ENCODE data around the gene BTNL9.
"Not testable (repeated sequence)": the region's sequence is repeated elsewhere in the genome, so short reads cannot be mapped to it uniquely, and the experiment has no call there.

Gene BTNL9

DNA sequence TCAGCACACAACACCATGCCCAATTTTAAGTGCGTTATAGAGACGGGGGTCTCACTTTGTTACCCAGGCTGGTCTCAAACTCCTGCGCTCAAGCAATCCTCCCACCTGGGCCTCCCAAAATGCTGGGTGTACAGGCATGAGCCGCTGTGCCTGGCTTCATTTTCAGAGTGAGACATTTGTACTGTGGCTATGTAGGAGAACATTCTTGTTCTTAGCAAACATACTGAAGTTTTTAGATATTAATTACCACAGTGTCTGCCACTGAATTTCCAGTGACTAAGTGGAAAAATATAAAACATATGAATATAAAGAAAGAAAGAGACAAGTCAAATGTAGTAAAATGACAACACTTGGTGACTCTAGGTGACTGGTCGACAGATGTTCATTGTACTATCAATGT is 20.9 kb downstream of the BTNL9 start:
- no peak for DNase-seq (ENCODE audit: low spot score)

DNA sequence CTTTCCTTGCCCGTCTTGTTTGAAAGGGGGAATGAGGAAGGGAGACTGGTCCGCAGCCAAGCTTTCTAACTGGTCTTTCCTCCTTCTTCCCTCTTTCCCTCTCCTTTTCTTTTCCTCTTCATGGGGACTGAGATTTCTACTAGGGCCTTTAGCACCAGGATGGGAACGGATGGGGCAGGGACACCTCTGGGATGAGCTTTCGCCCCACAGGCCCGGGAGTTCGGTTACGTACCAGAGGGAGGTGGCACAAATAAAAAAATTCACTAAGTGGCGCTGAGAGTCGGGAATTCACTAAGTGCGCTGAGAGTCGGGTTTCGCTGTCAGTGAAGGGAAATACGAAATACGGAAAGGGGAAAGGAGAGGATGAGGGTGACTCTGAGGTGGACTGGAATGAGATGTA is 21.6 kb downstream of the BTNL9 start:
- DNase-seq (ENCODE audit: low spot score): no peak

DNA sequence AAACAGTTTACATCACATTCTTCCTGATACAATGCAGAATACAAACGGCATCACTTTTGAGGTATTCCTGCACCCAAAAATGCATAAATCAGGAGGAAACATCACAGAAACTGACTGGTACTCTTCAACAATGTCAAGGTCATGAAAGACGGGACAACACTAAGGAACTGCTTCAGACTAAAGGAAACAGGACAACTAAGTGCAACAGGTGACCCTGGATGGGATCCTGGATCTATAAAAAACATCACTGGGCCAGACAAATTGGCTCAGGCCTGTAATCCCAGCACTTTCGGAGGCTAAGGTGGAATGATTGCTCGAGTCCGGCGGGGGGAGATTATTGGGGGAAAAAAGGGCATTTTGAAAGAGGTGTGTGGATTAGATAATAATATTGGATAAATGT is 22.6 kb downstream of the BTNL9 start:
- DNase-seq (ENCODE audit: low spot score): no peak

- no peak for DNase-seq (ENCODE audit: low spot score)
Observed at GRCh38 chr5:181063514-181063913, 23.4 kb downstream of the BTNL9 start.

- DNase-seq (ENCODE audit: low spot score): no peak
Observed at GRCh38 chr5:181064987-181065386, 24.9 kb downstream of the BTNL9 start.

DNA sequence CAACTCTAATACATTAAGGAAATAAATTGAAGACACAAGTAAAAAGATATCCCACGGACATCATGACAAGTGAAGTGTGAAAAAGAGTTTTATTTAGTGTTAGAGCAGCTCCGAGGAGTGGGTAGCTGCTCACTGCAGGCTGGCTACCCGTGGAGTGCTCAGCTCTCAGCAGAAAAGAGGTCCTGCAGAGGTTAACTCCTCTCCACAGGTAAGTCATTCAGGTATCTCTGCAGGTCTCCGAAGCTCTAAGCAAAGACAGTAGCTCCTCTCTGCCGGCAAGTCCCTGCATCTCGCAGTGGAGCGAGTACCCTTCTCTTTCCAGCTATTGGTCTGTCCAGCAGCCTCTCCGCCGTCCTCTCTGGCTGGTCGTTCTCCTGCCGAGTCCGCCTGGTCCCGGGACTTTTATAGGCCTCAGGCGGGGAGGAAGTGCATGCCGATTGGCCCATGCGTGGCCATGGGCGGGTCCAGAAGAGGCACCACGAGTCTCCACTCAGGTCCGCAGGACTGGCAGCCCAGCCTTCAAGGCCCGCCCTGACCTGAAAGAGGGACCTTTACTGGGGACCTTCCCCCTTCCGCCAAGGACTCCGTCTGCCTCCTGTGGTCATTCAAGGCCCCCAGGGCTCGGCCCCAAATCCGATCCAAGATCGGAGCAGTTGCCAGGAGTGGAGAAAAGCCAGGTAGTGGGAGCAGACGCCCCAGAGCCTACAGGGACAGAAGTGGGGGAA is 29.9 kb downstream of the BTNL9 start:
- DNase-seq (ENCODE audit: low spot score): no peak

- DNase-seq (ENCODE audit: low spot score): no peak
Observed at GRCh38 chr5:181070523-181070922, 30.5 kb downstream of the BTNL9 start.

DNA sequence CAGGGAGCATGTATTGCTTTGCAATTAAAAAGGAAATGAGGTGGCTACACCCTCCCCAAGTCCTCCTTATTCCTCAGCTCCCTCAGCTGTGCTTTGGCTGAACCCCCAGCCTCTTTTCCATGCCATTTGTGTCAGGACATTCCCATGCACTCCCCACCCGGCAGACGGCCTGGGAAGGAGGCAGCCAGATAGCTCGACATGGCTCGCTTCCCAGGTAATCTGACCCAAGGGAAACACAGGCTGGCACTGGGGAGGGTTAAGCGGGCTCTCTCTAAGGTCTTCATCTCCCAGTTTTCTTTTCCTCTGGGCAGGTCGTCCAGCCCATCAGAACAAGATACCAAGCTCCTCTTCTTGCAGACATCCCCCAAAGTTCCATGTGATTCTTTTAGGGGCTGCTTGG is 31.2 kb downstream of the BTNL9 start:
- DNase-seq (ENCODE audit: low spot score): no peak

- DNase-seq (ENCODE audit: low spot score): no peak
Observed at GRCh38 chr5:181076920-181077319, 36.9 kb downstream of the BTNL9 start.

GRCh38 chr5:181081989-181082388 is 41.9 kb downstream of the BTNL9 start:
- no peak for DNase-seq (ENCODE audit: low spot score)

- no peak for DNase-seq (ENCODE audit: low spot score)
Observed at GRCh38 chr5:181084621-181085195, 44.6 kb downstream of the BTNL9 start.

DNA sequence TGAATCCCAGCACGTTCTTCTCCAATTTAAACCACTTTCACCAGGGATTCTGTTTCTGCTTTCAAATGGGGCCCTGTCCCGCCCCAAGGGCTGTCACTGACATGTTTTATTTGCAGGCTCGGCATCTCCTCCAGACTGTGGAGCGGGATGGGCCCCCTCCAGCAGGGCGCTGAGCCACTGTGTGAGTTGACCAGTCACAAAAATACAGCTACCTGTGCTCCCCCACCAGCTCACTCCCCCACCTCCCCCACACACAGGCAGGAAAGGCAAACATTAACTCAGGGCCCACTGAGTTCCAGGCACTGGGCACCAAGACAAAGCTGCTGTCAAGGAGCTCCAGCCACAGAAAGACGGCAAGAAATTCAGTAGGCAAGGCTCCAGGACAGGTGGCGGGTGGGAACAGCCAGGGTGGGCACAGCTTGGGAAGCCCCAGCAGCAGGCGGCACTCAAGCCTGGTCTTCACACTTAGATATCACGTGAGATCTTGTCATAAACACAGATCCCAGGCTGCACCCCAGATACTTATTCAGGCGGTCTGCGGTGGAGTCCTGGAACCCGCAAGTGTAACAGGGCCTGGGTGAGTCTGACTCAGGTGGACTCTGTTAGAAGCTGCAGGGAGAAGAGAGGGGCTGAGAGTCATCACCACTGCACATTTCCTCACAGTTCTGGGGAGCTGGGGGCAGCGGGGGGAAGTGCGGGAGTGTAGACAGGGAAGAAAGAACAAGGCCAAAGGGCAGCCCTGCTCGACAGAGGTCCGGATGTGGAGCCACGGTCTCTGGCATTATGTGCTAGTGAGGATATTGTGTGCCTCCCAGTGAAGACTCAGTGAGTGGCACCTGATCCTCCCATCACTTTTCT is 46.2 kb downstream of the BTNL9 start:
- DNase-seq (ENCODE audit: low spot score): no peak

DNA sequence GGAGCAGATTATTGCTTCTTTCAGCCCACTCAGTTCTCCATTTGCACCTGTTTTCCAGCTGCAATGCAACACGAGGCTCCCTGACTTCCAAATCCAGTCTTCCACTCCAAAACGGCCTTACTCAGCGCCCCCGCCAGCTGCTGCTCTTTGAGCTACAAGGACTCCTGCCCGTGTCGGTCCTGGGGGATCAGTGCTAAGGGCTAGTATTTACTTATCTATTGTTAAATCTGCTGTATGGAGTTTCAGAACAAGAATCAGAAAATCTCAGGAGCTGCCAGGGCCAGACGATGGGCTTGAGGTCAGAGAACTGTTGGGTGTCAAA is 46.8 kb downstream of the BTNL9 start:
- no peak for DNase-seq (ENCODE audit: low spot score)

GRCh38 chr5:181087309-181087708 is 47.2 kb downstream of the BTNL9 start:
- no peak for DNase-seq (ENCODE audit: low spot score)

GRCh38 chr5:181088289-181088688 is 48.2 kb downstream of the BTNL9 start:
- no peak for DNase-seq (ENCODE audit: low spot score)

DNA sequence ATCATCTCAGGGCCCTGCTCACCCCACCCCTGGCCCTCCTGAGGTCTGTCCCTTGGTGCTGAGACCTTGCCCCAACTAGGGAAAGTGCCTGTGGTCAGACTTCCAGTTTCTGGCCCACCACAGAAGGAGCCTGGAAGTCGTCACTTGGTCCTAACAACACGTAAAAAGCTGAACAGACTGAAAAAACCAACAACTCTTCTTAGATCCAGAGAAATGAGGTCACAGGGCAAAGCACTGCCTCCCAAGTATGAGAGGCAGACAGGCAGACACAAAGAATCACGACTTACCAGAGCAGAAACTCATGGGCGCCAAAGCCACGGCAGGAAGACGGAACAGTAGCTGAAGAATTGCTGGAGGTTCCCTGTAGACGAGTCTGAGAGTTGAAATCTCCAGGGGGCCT is 52.4 kb downstream of the BTNL9 start:
- no peak for DNase-seq (ENCODE audit: low spot score)

GRCh38 chr5:181095162-181095561 is 55.1 kb downstream of the BTNL9 start:
- not testable (repeated sequence) for DNase-seq (ENCODE audit: low spot score)

- not testable (repeated sequence) for DNase-seq (ENCODE audit: low spot score)
Observed at GRCh38 chr5:181096721-181097382, 56.8 kb downstream of the BTNL9 start.

GRCh38 chr5:181097383-181097753 is 57.3 kb downstream of the BTNL9 start:
- not testable (repeated sequence) for DNase-seq (ENCODE audit: low spot score)

GRCh38 chr5:181097759-181098491 is 57.9 kb downstream of the BTNL9 start:
- DNase-seq (ENCODE audit: low spot score): not testable (repeated sequence)

DNA sequence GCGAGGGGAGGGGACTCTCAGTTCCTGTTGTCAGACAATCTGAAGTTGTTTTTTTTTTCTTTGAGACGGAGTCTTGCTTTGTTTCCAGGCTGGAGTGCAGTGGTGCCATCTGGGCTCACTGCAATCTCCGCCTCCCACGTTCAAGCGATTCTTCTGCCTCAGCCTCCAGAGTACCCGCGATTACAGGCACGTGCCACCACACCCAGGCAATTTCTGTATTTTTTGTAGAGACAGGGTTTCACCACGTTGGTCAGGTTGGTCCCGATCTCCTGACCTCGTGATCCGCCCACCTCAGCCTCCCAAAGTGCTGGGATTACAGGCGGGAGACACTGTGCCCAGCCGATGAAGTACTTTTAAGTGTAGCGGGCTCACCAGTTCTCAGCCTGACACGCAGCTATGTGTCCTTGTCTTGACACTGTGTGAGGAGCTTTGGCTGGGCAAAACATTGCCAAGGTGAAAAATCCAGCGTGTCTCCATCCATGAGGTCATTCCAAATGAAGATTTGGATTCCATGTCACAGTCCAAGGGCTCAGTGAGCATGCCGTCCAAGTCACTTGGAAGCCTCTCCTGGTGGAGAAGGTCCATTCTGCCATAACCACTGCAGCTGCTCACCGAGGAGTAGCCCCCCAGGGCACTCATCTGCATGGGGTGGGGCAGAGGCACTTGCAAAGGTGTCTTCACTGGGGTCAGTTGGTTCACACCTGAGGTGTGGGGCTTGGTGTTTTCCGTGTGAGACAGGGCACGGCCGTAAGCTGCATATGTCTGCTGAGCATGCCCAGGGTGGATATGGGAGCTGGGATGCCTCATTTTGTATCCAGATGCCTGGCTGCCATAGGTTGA is 58.9 kb downstream of the BTNL9 start:
- peak; percentile 9 for DNase-seq (ENCODE audit: low spot score)

Data from SK-N-DZ (cell line).